ENCODE results near the gene SHLD1. TPM values are rescaled to one million over a fixed set of nuclear protein-coding genes. Genes with fewer than 3 reads are reported as not detected.

The SHLD1 gene
- polyA plus RNA-seq, 1 donor from 2014 or later = 15.3 TPM

GRCh38 chr20:5913166-5913565 is 163.0 kb downstream of the SHLD1 start:
- H3K9me2 ChIP-seq (ENCODE audit: insufficient read depth, low read length) = no peaks in the 10 kb centered on the region
- no peak overlapping the region for H3K27ac ChIP-seq (ENCODE audit: low read length)
- no peaks in the 10 kb centered on the region for H3K27me3 ChIP-seq (ENCODE audit: insufficient read depth, low read depth, low read length)
- no peaks in the 10 kb centered on the region for H4K20me1 ChIP-seq (ENCODE audit: insufficient read depth)
- no peak overlapping the region for H2AFZ ChIP-seq (ENCODE audit: low read depth, low read length)
- no peak overlapping the region for H3K9ac ChIP-seq (ENCODE audit: low read length)
- H3K36me3 ChIP-seq (ENCODE audit: insufficient read depth, low read length) = peaks cover 5% of the 10 kb centered on the region
- peak overlapping the region; percentile 86 for H3K4me2 ChIP-seq (ENCODE audit: low read length)
- H3F3A ChIP-seq (ENCODE audit: insufficient read depth, low read length, poor library complexity, severe bottlenecking) = peaks cover 9% of the 10 kb centered on the region
- H3K79me2 ChIP-seq (replicated peaks; ENCODE audit: insufficient read depth, low read length) = peaks cover 6% of the 10 kb centered on the region
- H3K4me3 ChIP-seq (ENCODE audit: low read length) = peak overlapping the region; percentile 95
- no peaks in the 10 kb centered on the region for H3K9me3 ChIP-seq (ENCODE audit: low read length)
- TF ChIP-seq MXI1 (conservative IDR thresholded peaks at IDR 0.05; ENCODE audit: poor library complexity, severe bottlenecking) = no peak

Small RNAs within 50 kb of the gene (small RNA-seq; reads per million reads assigned to genes)
- gene RNU1-55P = 0 to 31.3 (median 1.0) reads per million in 3 experiments

Other genes with a start within 250 kb of the SHLD1 start
- 155 and 159 TPM in 2 replicates for gene GPCPD1, start 139.4 kb upstream of the SHLD1 start, polyA plus RNA-seq
- gene CHGB, start 161.1 kb downstream of the SHLD1 start, polyA plus RNA-seq = 55.2 and 56.7 TPM in 2 replicates
- gene TRMT6, start 200.1 kb downstream of the SHLD1 start, polyA plus RNA-seq = 18.4 and 19.1 TPM in 2 replicates
- gene MCM8, start 200.3 kb downstream of the SHLD1 start, polyA plus RNA-seq = 4.6 and 5.1 TPM in 2 replicates